CD14-positive monocyte (primary cell): ENCODE results near the gene MYH7. TPM values are rescaled to one million over a fixed set of nuclear protein-coding genes. Genes with fewer than 3 reads are reported as not detected.

ENCODE experiments used
- DNase-seq, 3 donors: peaks; one replicate each; pipeline ENCODE4 v3.0.0-alpha.2; 2011 to 2022
- H2AFZ ChIP-seq: 2 replicates; pipeline ENCODE4 v1.6.0; 2012; ENCODE audit warnings: mild to moderate bottlenecking, low read depth, low read length, inconsistent platforms; ENCODE audit not compliant: insufficient read depth, poor library complexity, severe bottlenecking
- H3K27ac ChIP-seq, 2 donors: 1 replicate in 1 of 2; 2 replicates in 1 of 2; pipeline ENCODE4 v1.5.1; 2012 to 2013; ENCODE audit warnings: low read length in 2 of 2, control low read depth in 1 of 2, inconsistent platforms in 1 of 2, low read depth in 1 of 2, mild to moderate bottlenecking in 1 of 2
- H3K27me3 ChIP-seq, 2 donors: one replicate each; pipeline versions ENCODE4 v1.6.0 to v1.6.1; 2011 to 2013; ENCODE audit warnings: low read length in 2 of 2; ENCODE audit not compliant: control insufficient read depth in 2 of 2, insufficient read depth in 2 of 2
- H3K36me3 ChIP-seq, 2 donors: replicated peaks in 1 of 2; 1 replicate in 1 of 2; 2 replicates in 1 of 2; pipeline versions ENCODE4 v1.5.1 to v1.6.1; 2012 to 2013; ENCODE audit warnings: low read length in 2 of 2, control low read depth in 1 of 2, inconsistent platforms in 1 of 2, mild to moderate bottlenecking in 1 of 2; ENCODE audit not compliant: insufficient read depth in 2 of 2, control insufficient read depth in 1 of 2
- H3K4me1 ChIP-seq, 2 donors: 1 replicate in 1 of 2; 2 replicates in 1 of 2; pipeline versions ENCODE4 v1.5.1 to v1.6.1; 2012 to 2013; ENCODE audit warnings: low read length in 2 of 2, control low read depth in 1 of 2, inconsistent platforms in 1 of 2, mild to moderate bottlenecking in 1 of 2, moderate library complexity in 1 of 2; ENCODE audit not compliant: insufficient read depth in 2 of 2, control insufficient read depth in 1 of 2
- H3K4me2 ChIP-seq: replicated peaks from 2 replicates; pipeline ENCODE3; 2012; ENCODE audit warnings: low read length, moderate library complexity, mild to moderate bottlenecking; ENCODE audit not compliant: poor library complexity, severe bottlenecking; ENCODE audit errors: extremely low read depth
- H3K4me3 ChIP-seq, 3 experiments: fragments of 200-600 bp in 1 of 3; sonication (generic) in 1 of 3; replicated peaks in 1 of 3; 1 replicate in 2 of 3; 2 replicates in 1 of 3; pipeline ENCODE4 v1.5.1; 2011 to 2013; ENCODE audit warnings: low read length in 3 of 3, mild to moderate bottlenecking in 3 of 3, control low read depth in 2 of 3, low read depth in 2 of 3, inconsistent platforms in 1 of 3, moderate library complexity in 1 of 3
- H3K79me2 ChIP-seq: 2 replicates; pipeline ENCODE4 v1.6.0; 2012; ENCODE audit warnings: mild to moderate bottlenecking, control low read depth, inconsistent platforms, low read length, moderate library complexity; ENCODE audit not compliant: insufficient read depth
- H3K9ac ChIP-seq: 2 replicates; pipeline ENCODE4 v1.6.0; 2017; ENCODE audit warnings: low read length, mild to moderate bottlenecking; ENCODE audit not compliant: insufficient read depth, poor library complexity, severe bottlenecking
- H3K9me3 ChIP-seq, 2 donors: replicated peaks in 1 of 2; 1 replicate in 1 of 2; 2 replicates in 1 of 2; pipeline versions ENCODE4 v1.5.1 to v1.6.1; 2012 to 2013; ENCODE audit warnings: low read length in 2 of 2, control low read depth in 1 of 2; ENCODE audit not compliant: control insufficient read depth in 1 of 2, insufficient read depth in 1 of 2
- H4K20me1 ChIP-seq: 2 replicates; pipeline ENCODE4 v1.6.0; 2012; ENCODE audit warnings: mild to moderate bottlenecking, low read length, control low read depth, moderate library complexity; ENCODE audit not compliant: insufficient read depth
- H3K27ac Mint-ChIP-seq, 7 donors: one replicate each; pipeline ENCODE4 v1.8.0; 2020; ENCODE audit warnings: mild to moderate bottlenecking in 7 of 7, mixed read lengths in 7 of 7, moderate library complexity in 6 of 7, inconsistent platforms in 2 of 7
- H3K27me3 Mint-ChIP-seq, 3 donors: one replicate each; pipeline ENCODE4 v1.8.0; 2021 to 2022; ENCODE audit warnings: low read depth in 3 of 3, mild to moderate bottlenecking in 3 of 3, mixed read lengths in 3 of 3, moderate library complexity in 3 of 3, inconsistent platforms in 1 of 3
- H3K36me3 Mint-ChIP-seq, 2 donors: one replicate each; pipeline ENCODE4 v1.8.0; 2020; ENCODE audit warnings: mixed read lengths in 2 of 2, inconsistent platforms in 1 of 2, mild to moderate bottlenecking in 1 of 2
- H3K4me1 Mint-ChIP-seq: one replicate; pipeline ENCODE4 v1.8.0; 2020; ENCODE audit warnings: mild to moderate bottlenecking, mixed read lengths
- H3K4me3 Mint-ChIP-seq, 2 donors: one replicate each; pipeline ENCODE4 v1.8.0; 2020; ENCODE audit warnings: mild to moderate bottlenecking in 2 of 2, mixed read lengths in 2 of 2, moderate library complexity in 1 of 2
- H3K9me3 Mint-ChIP-seq, 7 donors: one replicate each; pipeline ENCODE4 v1.8.0; 2020 to 2022; ENCODE audit warnings: mixed read lengths in 7 of 7, mild to moderate bottlenecking in 6 of 7, moderate library complexity in 6 of 7, inconsistent platforms in 2 of 7
- WGBS: methylation state at CpG from one replicate; pipeline ENCODE4 v1.1.5; 2013; ENCODE audit warnings: missing lambda C conversion rate; ENCODE audit not compliant: insufficient coverage; 5-methylcytosine and 5-hydroxymethylcytosine counted together
- intact Hi-C, 2 donors: fragments of 100-400 bp; cut with micrococcal nuclease; formaldehyde crosslinking; loops; one replicate each; pipeline versions ENCODE4 v1.15.0 to v1.15.1; 2023
- polyA plus RNA-seq, 3 donors: library from polyadenylated mRNA; depleted of rRNA in 1 of 3; unstranded in 2 of 3; stranded (reverse) in 1 of 3; fragments of 300-500 nt in 2 of 3; fragments of >200 nt in 1 of 3; fragmentation: Illumina TruSeq in 2 of 3; gene quantifications; 1 replicate in 2 of 3; 2 replicates in 1 of 3; pipeline ENCODE4 v1.2.3, GENCODE V29; 2012 to 2021
- TF ChIP-seq, protein P1 (sequence below): fragments of 200-600 bp; IDR thresholded peaks from one replicate; pipeline ENCODE4 v1.8.0; 2022; ENCODE audit warnings: antibody characterized with exemption, mild to moderate bottlenecking

The MYH7 gene
- polyA plus RNA-seq, 3 donors, result not detected

- no peaks in the 10 kb centered on the region for H3K36me3 ChIP-seq
- Mint-ChIP-seq H3K27me3 (peaks cover 4 to 12% (median 8%) of the 10 kb centered on the region in 3 donors), H3K4me1 (no peaks in the 10 kb centered on the region), H3K9me3 (no peaks in the 10 kb centered on the region), H3K27ac (no peak overlapping the region), H3K36me3 (no peaks in the 10 kb centered on the region), H3K4me3 (no peak overlapping the region)
- H4K20me1 ChIP-seq, result no peaks in the 10 kb centered on the region
- TF ChIP-seq, protein P1, sequence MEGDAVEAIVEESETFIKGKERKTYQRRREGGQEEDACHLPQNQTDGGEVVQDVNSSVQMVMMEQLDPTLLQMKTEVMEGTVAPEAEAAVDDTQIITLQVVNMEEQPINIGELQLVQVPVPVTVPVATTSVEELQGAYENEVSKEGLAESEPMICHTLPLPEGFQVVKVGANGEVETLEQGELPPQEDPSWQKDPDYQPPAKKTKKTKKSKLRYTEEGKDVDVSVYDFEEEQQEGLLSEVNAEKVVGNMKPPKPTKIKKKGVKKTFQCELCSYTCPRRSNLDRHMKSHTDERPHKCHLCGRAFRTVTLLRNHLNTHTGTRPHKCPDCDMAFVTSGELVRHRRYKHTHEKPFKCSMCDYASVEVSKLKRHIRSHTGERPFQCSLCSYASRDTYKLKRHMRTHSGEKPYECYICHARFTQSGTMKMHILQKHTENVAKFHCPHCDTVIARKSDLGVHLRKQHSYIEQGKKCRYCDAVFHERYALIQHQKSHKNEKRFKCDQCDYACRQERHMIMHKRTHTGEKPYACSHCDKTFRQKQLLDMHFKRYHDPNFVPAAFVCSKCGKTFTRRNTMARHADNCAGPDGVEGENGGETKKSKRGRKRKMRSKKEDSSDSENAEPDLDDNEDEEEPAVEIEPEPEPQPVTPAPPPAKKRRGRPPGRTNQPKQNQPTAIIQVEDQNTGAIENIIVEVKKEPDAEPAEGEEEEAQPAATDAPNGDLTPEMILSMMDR, result no peak
- H3K4me1 ChIP-seq, result no peaks in the 10 kb centered on the region
- 91% methylated on average over 4 of the region's 11 CpGs for WGBS
- no peaks in the 10 kb centered on the region for H3K79me2 ChIP-seq
- intact Hi-C loops, result loop anchor here in 1 of 2 donors (2.0 kb wide), 1 partner anchor 112 kb away; no protein-coding TSS in a partner anchor
- no peak overlapping the region for H3K9ac ChIP-seq
- H3K27ac ChIP-seq, result no peak overlapping the region
- H3K4me3 ChIP-seq, result no peak overlapping the region
- H3K27me3 ChIP-seq, result no peaks in the 10 kb centered on the region
- DNase-seq, result no peak
- H2AFZ ChIP-seq, result no peak overlapping the region
- no peak overlapping the region for H3K4me2 ChIP-seq
- no peaks in the 10 kb centered on the region for H3K9me3 ChIP-seq
Measured at GRCh38 chr14:23377198-23377550, 58.3 kb downstream of the MYH7 start.

DNA sequence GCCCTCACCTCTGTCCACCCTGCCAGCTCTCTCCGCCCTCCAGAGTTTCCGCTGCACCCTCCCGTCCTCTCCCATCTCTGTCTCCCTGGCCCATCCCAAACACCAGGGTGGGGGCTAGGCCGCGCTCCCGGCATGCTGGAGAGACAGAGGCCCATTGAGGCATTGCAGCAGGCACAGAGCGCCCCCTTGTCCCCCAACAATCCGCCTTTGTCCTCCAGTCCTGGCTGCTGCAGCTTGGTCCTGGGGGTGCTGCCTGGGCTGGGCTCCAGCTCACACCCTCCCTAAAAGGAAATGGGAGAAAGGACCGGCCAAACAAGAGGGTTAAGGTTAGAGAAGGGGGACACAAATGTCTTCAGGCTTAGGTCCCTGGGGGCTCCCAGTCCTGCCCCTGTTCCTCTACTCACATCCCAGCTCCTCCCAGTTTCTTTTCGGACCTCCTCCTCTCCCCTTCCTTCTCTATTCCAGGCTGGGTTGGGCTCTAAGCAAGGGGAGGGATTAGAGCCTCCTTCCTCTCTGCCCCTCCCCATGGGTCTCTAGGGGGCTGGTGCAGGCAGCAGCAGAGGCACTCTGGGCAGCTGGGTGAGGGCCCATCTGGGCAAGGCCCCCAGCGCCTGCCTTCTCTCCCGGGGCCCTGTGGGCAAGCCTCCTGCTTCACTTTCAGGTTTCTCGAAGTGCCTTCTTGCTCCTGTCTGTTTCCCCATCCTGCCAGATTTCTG is 58.8 kb downstream of the MYH7 start, which contains the start of gene CMTM5:
Gene CMTM5, plus strand, starts transcription at position 565 of the 716 bp plus-strand sequence. CDS start 206 bp downstream, outside the sequence.
- no peak for DNase-seq
- TF ChIP-seq, protein P1, result no peak
- Mint-ChIP-seq H3K4me1 (no peaks in the 10 kb centered on the region), H3K9me3 (no peaks in the 10 kb centered on the region), H3K36me3 (no peaks in the 10 kb centered on the region), H3K4me3 (no peak within 1 kb of the TSS), H3K27me3 (peaks cover 3 to 11% (median 4%) of the 10 kb centered on the region in 3 donors), H3K27ac (no peak within 1 kb of the TSS)
- H3K4me1 ChIP-seq, result no peaks in the 10 kb centered on the region
- WGBS, result 88% methylated on average over 9 of the region's 13 CpGs
- no peaks in the 10 kb centered on the region for H3K36me3 ChIP-seq
- no peaks in the 10 kb centered on the region for H4K20me1 ChIP-seq
- intact Hi-C loops, result loop anchor here in 1 of 2 donors (2.0 kb wide), 1 partner anchor 112 kb away; no protein-coding TSS in a partner anchor
- no peaks in the 10 kb centered on the region for H3K27me3 ChIP-seq
- H3K9me3 ChIP-seq, result no peaks in the 10 kb centered on the region
- no peak within 1 kb of the TSS for H3K27ac ChIP-seq
- H2AFZ ChIP-seq, result no peak within 1 kb of the TSS
- H3K9ac ChIP-seq, result no peak within 1 kb of the TSS
- no peak within 1 kb of the TSS for H3K4me2 ChIP-seq
- H3K79me2 ChIP-seq, result no peaks in the 10 kb centered on the region
- H3K4me3 ChIP-seq, result no peak within 1 kb of the TSS
